ENCODE measurements around the gene UBAC1. TPM values are rescaled to one million over a fixed set of nuclear protein-coding genes. Genes with fewer than 3 reads are reported as not detected.

UBAC1 gene
- total RNA-seq, 1 experiment from 2014 or later, result 54.8 TPM

DNA sequence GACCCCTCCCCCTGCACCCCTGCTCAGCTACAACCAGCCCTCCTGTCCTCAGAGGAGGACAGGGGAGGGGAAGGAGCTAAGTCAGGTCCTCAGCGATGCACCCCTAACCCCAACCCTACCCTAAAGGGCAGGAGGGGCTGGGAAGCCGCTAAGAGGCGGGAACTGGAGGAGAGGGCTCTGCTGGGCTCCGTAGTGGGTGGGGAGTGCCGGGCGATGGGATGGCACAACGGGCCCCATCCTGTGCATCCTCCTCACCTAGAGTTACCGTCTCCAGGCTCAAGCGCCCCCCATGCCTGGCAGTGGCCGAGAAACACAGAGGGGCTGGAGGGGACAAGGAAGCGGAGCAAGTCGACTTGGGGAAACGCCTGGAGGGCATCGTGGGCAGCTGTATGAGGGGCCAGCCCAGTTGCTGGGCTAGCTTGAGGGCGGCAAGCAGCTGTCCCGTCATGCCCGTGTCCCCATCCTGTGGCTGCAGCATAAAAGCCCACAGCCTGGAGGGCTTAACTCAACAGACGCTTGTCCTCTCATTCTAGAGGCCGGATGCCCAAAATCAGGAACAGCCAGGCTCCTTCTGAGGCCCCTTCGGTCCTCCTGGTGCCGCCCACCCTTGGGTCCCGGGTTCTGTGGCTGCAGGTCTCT, 23.0 kb upstream of the UBAC1 start:
- ATAC-seq, result no peak
- Histone ChIP-seq H2AFZ (ENCODE audit: low read depth, low read length, poor library complexity, severe bottlenecking) (no peak overlapping the region), H3K4me1 (ENCODE audit: control insufficient read depth in 1 of 2, insufficient read depth in 2 of 2, low read length in 2 of 2) (no peaks in the 10 kb centered on the region), H3K27ac (ENCODE audit: low read depth, low read length) (no peak overlapping the region), H3K36me3 (ENCODE audit: control insufficient read depth in 1 of 2, insufficient read depth in 2 of 2, low read length in 2 of 2) (no peaks in the 10 kb centered on the region), H4K20me1 (ENCODE audit: insufficient read depth) (no peaks in the 10 kb centered on the region), H3K9me3 (ENCODE audit: control insufficient read depth in 1 of 2, insufficient read depth in 1 of 2, low read depth in 1 of 2, low read length in 2 of 2) (no peaks in the 10 kb centered on the region), H3K9ac (ENCODE audit: low read length) (no peak overlapping the region), H3K79me2 (ENCODE audit: insufficient read depth, low read length) (no peaks in the 10 kb centered on the region), H3K4me2 (ENCODE audit: low read length) (no peak overlapping the region), H3K4me3 (replicated peaks in 1 of 2; ENCODE audit: low read depth in 1 of 2, low read length in 2 of 2) (no peak overlapping the region), H3K9me2 (ENCODE audit: insufficient read depth) (no peaks in the 10 kb centered on the region), H3K27me3 (ENCODE audit: insufficient read depth, low read length) (no peaks in the 10 kb centered on the region)
- ChIA-PET RAD21 (ENCODE audit: low non-redundant PET in 1 of 2, low total read pairs in 2 of 2, uncharacterized antibody in 2 of 2, unreplicated experiment in 2 of 2) (no interaction called here), POLR2A (no interaction called here), CTCF (no interaction called here)
- DNase-seq (ENCODE audit: low read depth, low spot score), result no peak
- no TSS peak for BruUV-seq (replicated peaks)
- intact Hi-C loops (cut with micrococcal nuclease), result no loop called here
- TF ChIP-seq RAD21 (IDR thresholded peaks at IDR 0.05; ENCODE audit: low read depth) (no peak), EZH2 (IDR thresholded peaks at IDR 0.05) (no peak), CBX3 (IDR thresholded peaks at IDR 0.05; ENCODE audit: low read depth) (no peak), POLR2A (IDR thresholded peaks at IDR 0.05; ENCODE audit: borderline replicate concordance, extremely low read depth, insufficient read depth, insufficient read length) (no peak), SIN3A (IDR thresholded peaks at IDR 0.05; ENCODE audit: low read depth) (no peak), ZFX (IDR thresholded peaks at IDR 0.05) (no peak), YY1 (IDR thresholded peaks at IDR 0.05; ENCODE audit: extremely low read depth, insufficient replicate concordance, low read depth, low read length) (no peak), EGR1 (IDR thresholded peaks at IDR 0.05; ENCODE audit: low read depth) (no peak), ZNF274 (IDR thresholded peaks at IDR 0.05; ENCODE audit: low read depth, low read length) (no peak), ELF1 (IDR thresholded peaks at IDR 0.05; ENCODE audit: borderline replicate concordance, low read depth) (no peak), SP1 (IDR thresholded peaks at IDR 0.05; ENCODE audit: low read depth) (no peak), CEBPB (IDR thresholded peaks at IDR 0.05; ENCODE audit: low read depth) (no peak), JUND (IDR thresholded peaks at IDR 0.05) (no peak), TCF7L2 (IDR thresholded peaks at IDR 0.05; ENCODE audit: borderline replicate concordance, extremely low read depth, insufficient read depth, insufficient read length) (no peak)
- TF ChIP-seq, protein P1, sequence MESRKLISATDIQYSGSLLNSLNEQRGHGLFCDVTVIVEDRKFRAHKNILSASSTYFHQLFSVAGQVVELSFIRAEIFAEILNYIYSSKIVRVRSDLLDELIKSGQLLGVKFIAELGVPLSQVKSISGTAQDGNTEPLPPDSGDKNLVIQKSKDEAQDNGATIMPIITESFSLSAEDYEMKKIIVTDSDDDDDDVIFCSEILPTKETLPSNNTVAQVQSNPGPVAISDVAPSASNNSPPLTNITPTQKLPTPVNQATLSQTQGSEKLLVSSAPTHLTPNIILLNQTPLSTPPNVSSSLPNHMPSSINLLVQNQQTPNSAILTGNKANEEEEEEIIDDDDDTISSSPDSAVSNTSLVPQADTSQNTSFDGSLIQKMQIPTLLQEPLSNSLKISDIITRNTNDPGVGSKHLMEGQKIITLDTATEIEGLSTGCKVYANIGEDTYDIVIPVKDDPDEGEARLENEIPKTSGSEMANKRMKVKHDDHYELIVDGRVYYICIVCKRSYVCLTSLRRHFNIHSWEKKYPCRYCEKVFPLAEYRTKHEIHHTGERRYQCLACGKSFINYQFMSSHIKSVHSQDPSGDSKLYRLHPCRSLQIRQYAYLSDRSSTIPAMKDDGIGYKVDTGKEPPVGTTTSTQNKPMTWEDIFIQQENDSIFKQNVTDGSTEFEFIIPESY (IDR thresholded peaks at IDR 0.05; ENCODE audit: extremely low read depth, insufficient replicate concordance, low read length), result no peak
- TF ChIP-seq, protein P2, sequence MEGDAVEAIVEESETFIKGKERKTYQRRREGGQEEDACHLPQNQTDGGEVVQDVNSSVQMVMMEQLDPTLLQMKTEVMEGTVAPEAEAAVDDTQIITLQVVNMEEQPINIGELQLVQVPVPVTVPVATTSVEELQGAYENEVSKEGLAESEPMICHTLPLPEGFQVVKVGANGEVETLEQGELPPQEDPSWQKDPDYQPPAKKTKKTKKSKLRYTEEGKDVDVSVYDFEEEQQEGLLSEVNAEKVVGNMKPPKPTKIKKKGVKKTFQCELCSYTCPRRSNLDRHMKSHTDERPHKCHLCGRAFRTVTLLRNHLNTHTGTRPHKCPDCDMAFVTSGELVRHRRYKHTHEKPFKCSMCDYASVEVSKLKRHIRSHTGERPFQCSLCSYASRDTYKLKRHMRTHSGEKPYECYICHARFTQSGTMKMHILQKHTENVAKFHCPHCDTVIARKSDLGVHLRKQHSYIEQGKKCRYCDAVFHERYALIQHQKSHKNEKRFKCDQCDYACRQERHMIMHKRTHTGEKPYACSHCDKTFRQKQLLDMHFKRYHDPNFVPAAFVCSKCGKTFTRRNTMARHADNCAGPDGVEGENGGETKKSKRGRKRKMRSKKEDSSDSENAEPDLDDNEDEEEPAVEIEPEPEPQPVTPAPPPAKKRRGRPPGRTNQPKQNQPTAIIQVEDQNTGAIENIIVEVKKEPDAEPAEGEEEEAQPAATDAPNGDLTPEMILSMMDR (IDR thresholded peaks at IDR 0.05 in 2 of 3, conservative IDR thresholded peaks at IDR 0.05 in 1 of 3; ENCODE audit: borderline replicate concordance in 1 of 3, insufficient read depth in 1 of 3, low read depth in 2 of 3, low read length in 2 of 3), result no peak
- TF ChIP-seq, protein P3, sequence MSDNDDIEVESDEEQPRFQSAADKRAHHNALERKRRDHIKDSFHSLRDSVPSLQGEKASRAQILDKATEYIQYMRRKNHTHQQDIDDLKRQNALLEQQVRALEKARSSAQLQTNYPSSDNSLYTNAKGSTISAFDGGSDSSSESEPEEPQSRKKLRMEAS (IDR thresholded peaks at IDR 0.05), result no peak
- TF ChIP-seq, protein P4, sequence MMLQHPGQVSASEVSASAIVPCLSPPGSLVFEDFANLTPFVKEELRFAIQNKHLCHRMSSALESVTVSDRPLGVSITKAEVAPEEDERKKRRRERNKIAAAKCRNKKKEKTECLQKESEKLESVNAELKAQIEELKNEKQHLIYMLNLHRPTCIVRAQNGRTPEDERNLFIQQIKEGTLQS (IDR thresholded peaks at IDR 0.05), result no peak
